Breast epithelium (tissue), 3 donors: ENCODE results near the gene ZC3H15.

Experiments used
- POLR2AphosphoS5 ChIP-seq, 3 donors: sonication (generic); formaldehyde crosslinking; IDR thresholded peaks; one replicate each; pipeline ENCODE4 v1.6.1; 2017; ENCODE audit warnings: antibody characterized with exemption in 3 of 3
- TF ChIP-seq, protein P1 (sequence below), 3 donors: fragments of 450-650 bp; IDR thresholded peaks; one replicate each; pipeline ENCODE4 v1.5.1; 2016 to 2017; ENCODE audit warnings: antibody characterized with exemption in 3 of 3, mild to moderate bottlenecking in 3 of 3, moderate library complexity in 3 of 3

DNA sequence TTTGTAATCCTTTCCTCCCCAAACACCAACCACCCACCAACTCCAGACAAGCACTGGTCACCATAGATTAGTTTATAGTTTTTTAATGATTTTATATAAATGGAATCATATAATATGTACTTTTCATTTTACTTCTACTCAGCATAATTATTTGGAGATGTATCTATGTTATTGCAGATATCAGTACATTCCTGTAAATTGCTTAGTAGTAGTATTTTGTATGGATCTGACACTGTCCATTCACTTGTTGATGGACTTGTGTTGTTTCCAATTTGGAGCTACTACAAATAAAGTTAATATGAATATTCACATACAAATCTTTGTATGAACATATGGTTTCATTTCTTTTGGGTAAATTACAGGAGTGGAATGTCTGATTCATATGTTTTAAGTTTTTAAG is 31.0 kb downstream of the ZC3H15 start:
- TF ChIP-seq POLR2AphosphoS5 (IDR thresholded peaks at IDR 0.05) = no peak
- TF ChIP-seq, protein P1, sequence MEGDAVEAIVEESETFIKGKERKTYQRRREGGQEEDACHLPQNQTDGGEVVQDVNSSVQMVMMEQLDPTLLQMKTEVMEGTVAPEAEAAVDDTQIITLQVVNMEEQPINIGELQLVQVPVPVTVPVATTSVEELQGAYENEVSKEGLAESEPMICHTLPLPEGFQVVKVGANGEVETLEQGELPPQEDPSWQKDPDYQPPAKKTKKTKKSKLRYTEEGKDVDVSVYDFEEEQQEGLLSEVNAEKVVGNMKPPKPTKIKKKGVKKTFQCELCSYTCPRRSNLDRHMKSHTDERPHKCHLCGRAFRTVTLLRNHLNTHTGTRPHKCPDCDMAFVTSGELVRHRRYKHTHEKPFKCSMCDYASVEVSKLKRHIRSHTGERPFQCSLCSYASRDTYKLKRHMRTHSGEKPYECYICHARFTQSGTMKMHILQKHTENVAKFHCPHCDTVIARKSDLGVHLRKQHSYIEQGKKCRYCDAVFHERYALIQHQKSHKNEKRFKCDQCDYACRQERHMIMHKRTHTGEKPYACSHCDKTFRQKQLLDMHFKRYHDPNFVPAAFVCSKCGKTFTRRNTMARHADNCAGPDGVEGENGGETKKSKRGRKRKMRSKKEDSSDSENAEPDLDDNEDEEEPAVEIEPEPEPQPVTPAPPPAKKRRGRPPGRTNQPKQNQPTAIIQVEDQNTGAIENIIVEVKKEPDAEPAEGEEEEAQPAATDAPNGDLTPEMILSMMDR (IDR thresholded peaks at IDR 0.05) = no peak
